ENCODE results near the gene FBLL1.
A peak's percentile ranks its signal among the peaks of the same experiment; 100 is the strongest.
"Not testable (repeated sequence)": the region's sequence is repeated elsewhere in the genome, so short reads cannot be mapped to it uniquely, and the experiment has no call there.

Gene FBLL1

GRCh38 chr5:168529374-168530234 is 499 bp downstream of the FBLL1 start:
- no peak for ATAC-seq (replicated peaks)
- peaks cover 24 to 64% of the 10 kb centered on the region in 2 donors for H3K27me3 Mint-ChIP-seq

GRCh38 chr5:168530621-168531150 is 1.6 kb downstream of the FBLL1 start:
- no peak for ATAC-seq (replicated peaks)
- Mint-ChIP-seq H3K36me3 (ENCODE audit: insufficient read depth) (peaks cover 2% of the 10 kb centered on the region), H3K9me3 (peaks cover 0 to 8% of the 10 kb centered on the region in 2 donors), H3K4me1 (ENCODE audit: low read depth in 2 of 2) (peaks cover 0 to 10% of the 10 kb centered on the region in 2 donors), H3K27ac (no peak overlapping the region), H3K27me3 (peaks cover 24 to 75% of the 10 kb centered on the region in 2 donors), H3K4me3 (peak overlapping the region; percentile 25 to 63)
- DNase-seq: no peak

More at GRCh38 chr5:168529374-168530234, 499 bp downstream of the FBLL1 start:
- no peak for DNase-seq
- Mint-ChIP-seq H3K9me3 (peaks cover 0 to 8% of the 10 kb centered on the region in 2 donors), H3K36me3 (ENCODE audit: insufficient read depth) (peaks cover 2% of the 10 kb centered on the region), H3K4me3 (peak overlapping the region; percentile 63 to 71), H3K4me1 (ENCODE audit: low read depth in 2 of 2) (peaks cover 0 to 10% of the 10 kb centered on the region in 2 donors), H3K27ac (no peak overlapping the region)

GRCh38 chr5:168531191-168531590 is 2.1 kb downstream of the FBLL1 start:
- Mint-ChIP-seq H3K27me3 (peaks cover 24 to 76% of the 10 kb centered on the region in 2 donors), H3K9me3 (peaks cover 0 to 8% of the 10 kb centered on the region in 2 donors), H3K36me3 (ENCODE audit: insufficient read depth) (peaks cover 2% of the 10 kb centered on the region), H3K4me3 (no peak overlapping the region), H3K27ac (no peak overlapping the region), H3K4me1 (ENCODE audit: low read depth in 2 of 2) (peaks cover 0 to 10% of the 10 kb centered on the region in 2 donors)
- DNase-seq: no peak
- ATAC-seq (replicated peaks): no peak

GRCh38 chr5:168531987-168532864 is 3.1 kb downstream of the FBLL1 start:
- H3K36me3 Mint-ChIP-seq (ENCODE audit: insufficient read depth): peaks cover 2% of the 10 kb centered on the region
- peaks cover 0 to 10% of the 10 kb centered on the region in 2 donors for H3K4me1 Mint-ChIP-seq (ENCODE audit: low read depth in 2 of 2)
- no peak overlapping the region for H3K27ac Mint-ChIP-seq
- H3K9me3 Mint-ChIP-seq: peaks cover 0 to 8% of the 10 kb centered on the region in 2 donors
- peaks cover 24 to 85% of the 10 kb centered on the region in 2 donors for H3K27me3 Mint-ChIP-seq
- DNase-seq: no peak
- no peak for ATAC-seq (replicated peaks)
- no peak overlapping the region for H3K4me3 Mint-ChIP-seq

- not testable (repeated sequence) for H3K4me3 Mint-ChIP-seq; H3K9me3 Mint-ChIP-seq; H3K36me3 Mint-ChIP-seq (ENCODE audit: insufficient read depth); H3K27ac Mint-ChIP-seq; DNase-seq; ATAC-seq (replicated peaks); H3K4me1 Mint-ChIP-seq (ENCODE audit: low read depth in 2 of 2)
- peaks cover 10 to 70% of the 10 kb centered on the region in 2 donors for H3K27me3 Mint-ChIP-seq
Observed at GRCh38 chr5:168534351-168534750, 5.2 kb downstream of the FBLL1 start.

GRCh38 chr5:168537176-168537575 is 8.1 kb downstream of the FBLL1 start:
- H3K4me1 Mint-ChIP-seq (ENCODE audit: low read depth in 2 of 2): no peaks in the 10 kb centered on the region
- H3K27ac Mint-ChIP-seq: no peak overlapping the region
- no peak for DNase-seq
- H3K4me3 Mint-ChIP-seq: no peak overlapping the region
- H3K9me3 Mint-ChIP-seq: no peaks in the 10 kb centered on the region
- ATAC-seq (replicated peaks): no peak
- H3K36me3 Mint-ChIP-seq (ENCODE audit: insufficient read depth): no peaks in the 10 kb centered on the region
- H3K27me3 Mint-ChIP-seq: peaks cover 0 to 45% of the 10 kb centered on the region in 2 donors

- peaks cover 5 to 10% of the 10 kb centered on the region in 2 donors for H3K4me1 Mint-ChIP-seq (ENCODE audit: low read depth in 2 of 2)
- H3K4me3 Mint-ChIP-seq: no peak overlapping the region
- H3K27me3 Mint-ChIP-seq: no peaks in the 10 kb centered on the region
- DNase-seq (no peak), ATAC-seq (replicated peaks) (no peak)
- no peaks in the 10 kb centered on the region for H3K9me3 Mint-ChIP-seq
- H3K36me3 Mint-ChIP-seq (ENCODE audit: insufficient read depth): peaks cover 14% of the 10 kb centered on the region
- H3K27ac Mint-ChIP-seq: no peak overlapping the region
Observed at GRCh38 chr5:168549554-168549953, 20.4 kb downstream of the FBLL1 start.

GRCh38 chr5:168550656-168551055 is 21.6 kb downstream of the FBLL1 start:
- H3K9me3 Mint-ChIP-seq: no peaks in the 10 kb centered on the region
- H3K27ac Mint-ChIP-seq: no peak overlapping the region
- no peak overlapping the region for H3K4me3 Mint-ChIP-seq
- peaks cover 5 to 10% of the 10 kb centered on the region in 2 donors for H3K4me1 Mint-ChIP-seq (ENCODE audit: low read depth in 2 of 2)
- H3K36me3 Mint-ChIP-seq (ENCODE audit: insufficient read depth): peaks cover 22% of the 10 kb centered on the region
- no peak for DNase-seq
- no peaks in the 10 kb centered on the region for H3K27me3 Mint-ChIP-seq
- ATAC-seq (replicated peaks): no peak

- Mint-ChIP-seq H3K27me3 (no peaks in the 10 kb centered on the region), H3K9me3 (no peaks in the 10 kb centered on the region), H3K4me1 (ENCODE audit: low read depth in 2 of 2) (peaks cover 5 to 10% of the 10 kb centered on the region in 2 donors), H3K36me3 (ENCODE audit: insufficient read depth) (peaks cover 37% of the 10 kb centered on the region), H3K4me3 (no peak overlapping the region), H3K27ac (no peak overlapping the region)
- DNase-seq: no peak
- ATAC-seq (replicated peaks): no peak
Observed at GRCh38 chr5:168552146-168552545, 23.0 kb downstream of the FBLL1 start.

GRCh38 chr5:168553377-168554130 is 24.4 kb downstream of the FBLL1 start:
- ATAC-seq (replicated peaks): no peak
- no peaks in the 10 kb centered on the region for H3K27me3 Mint-ChIP-seq

GRCh38 chr5:168557389-168557788 is 28.3 kb downstream of the FBLL1 start:
- no peak for ATAC-seq (replicated peaks)
- no peak overlapping the region for H3K4me3 Mint-ChIP-seq
- H3K27ac Mint-ChIP-seq: no peak overlapping the region
- H3K36me3 Mint-ChIP-seq (ENCODE audit: insufficient read depth): peaks cover 72% of the 10 kb centered on the region
- no peaks in the 10 kb centered on the region for H3K27me3 Mint-ChIP-seq
- no peak for DNase-seq
- no peaks in the 10 kb centered on the region for H3K9me3 Mint-ChIP-seq
- peaks cover 5 to 13% of the 10 kb centered on the region in 2 donors for H3K4me1 Mint-ChIP-seq (ENCODE audit: low read depth in 2 of 2)

More at GRCh38 chr5:168553377-168554130, 24.4 kb downstream of the FBLL1 start:
- H3K36me3 Mint-ChIP-seq (ENCODE audit: insufficient read depth): peaks cover 48% of the 10 kb centered on the region
- DNase-seq: no peak
- peaks cover 5 to 10% of the 10 kb centered on the region in 2 donors for H3K4me1 Mint-ChIP-seq (ENCODE audit: low read depth in 2 of 2)
- H3K4me3 Mint-ChIP-seq: no peak overlapping the region
- no peaks in the 10 kb centered on the region for H3K9me3 Mint-ChIP-seq
- H3K27ac Mint-ChIP-seq: peak overlapping the region in 1 of 2 donors; percentile 58

- Mint-ChIP-seq H3K4me3 (no peak overlapping the region), H3K4me1 (ENCODE audit: low read depth in 2 of 2) (peaks cover under 1 to 3% of the 10 kb centered on the region in 2 donors), H3K9me3 (no peaks in the 10 kb centered on the region), H3K36me3 (ENCODE audit: insufficient read depth) (peaks cover 44% of the 10 kb centered on the region), H3K27ac (peak overlapping the region in 1 of 2 donors; percentile 5), H3K27me3 (no peaks in the 10 kb centered on the region)
- no peak for ATAC-seq (replicated peaks)
- no peak for DNase-seq
Observed at GRCh38 chr5:168562279-168562678, 33.2 kb downstream of the FBLL1 start.
